GM19397 (cell line): ENCODE data around the gene PADI2.
"Not testable (repeated sequence)": the region's sequence is repeated elsewhere in the genome, so short reads cannot be mapped to it uniquely, and the experiment has no call there.

Experiments
- ATAC-seq: cut with Tn5 transposase; IDR thresholded peaks from one replicate; pipeline ENCODE4 v1.9.1; 2021; ENCODE audit warnings: mild to moderate bottlenecking, moderate library complexity; ENCODE audit not compliant: unreplicated experiment

The PADI2 gene

GRCh38 chr1:17086751-17087150, 32.5 kb downstream of the PADI2 start:
- no peak for ATAC-seq

- ATAC-seq = no peak
These were observed 34.5 kb downstream of the PADI2 start for GRCh38 chr1:17084787-17085186.

- ATAC-seq = no peak
These were observed 36.5 kb downstream of the PADI2 start for GRCh38 chr1:17082761-17083160.

- no peak for ATAC-seq
These were observed 37.8 kb downstream of the PADI2 start for GRCh38 chr1:17081439-17081838.

- ATAC-seq = no peak
These were observed 38.4 kb downstream of the PADI2 start for GRCh38 chr1:17080880-17081279.

GRCh38 chr1:17080085-17080759, 39.0 kb downstream of the PADI2 start:
- no peak for ATAC-seq

- no peak for ATAC-seq
These were observed 40.0 kb downstream of the PADI2 start for GRCh38 chr1:17078991-17079868.

- ATAC-seq = no peak
These were observed 43.6 kb downstream of the PADI2 start for GRCh38 chr1:17075470-17076255.

GRCh38 chr1:17071794-17072193, 47.5 kb downstream of the PADI2 start:
- ATAC-seq = no peak

GRCh38 chr1:17070163-17070525, 49.1 kb downstream of the PADI2 start:
- no peak for ATAC-seq

- no peak for ATAC-seq
These were observed 49.6 kb downstream of the PADI2 start for GRCh38 chr1:17069452-17070162.

- no peak for ATAC-seq
These were observed 50.5 kb downstream of the PADI2 start for GRCh38 chr1:17068789-17069188.

- no peak for ATAC-seq
These were observed 51.6 kb downstream of the PADI2 start for GRCh38 chr1:17067465-17068240.

GRCh38 chr1:17067069-17067426, 52.2 kb downstream of the PADI2 start:
- no peak for ATAC-seq

- no peak for ATAC-seq
These were observed 52.7 kb downstream of the PADI2 start for GRCh38 chr1:17066361-17067068.

GRCh38 chr1:17065666-17066065, 53.6 kb downstream of the PADI2 start:
- ATAC-seq = no peak

- ATAC-seq = not testable (repeated sequence)
These were observed 56.5 kb downstream of the PADI2 start for GRCh38 chr1:17062751-17063150.

GRCh38 chr1:17061892-17062291, 57.4 kb downstream of the PADI2 start:
- no peak for ATAC-seq

- ATAC-seq = no peak
These were observed 57.8 kb downstream of the PADI2 start for GRCh38 chr1:17061486-17061885.

GRCh38 chr1:17060306-17060749, 58.9 kb downstream of the PADI2 start:
- ATAC-seq = no peak
